Stromal cell of bone marrow (primary cell): ENCODE measurements around the gene RNU6-9.

Experiments used
- DNase-seq: peaks from one replicate; pipeline ENCODE4 v3.0.0-alpha.2; 2012; ENCODE audit warnings: low read depth

RNU6-9 gene

DNA sequence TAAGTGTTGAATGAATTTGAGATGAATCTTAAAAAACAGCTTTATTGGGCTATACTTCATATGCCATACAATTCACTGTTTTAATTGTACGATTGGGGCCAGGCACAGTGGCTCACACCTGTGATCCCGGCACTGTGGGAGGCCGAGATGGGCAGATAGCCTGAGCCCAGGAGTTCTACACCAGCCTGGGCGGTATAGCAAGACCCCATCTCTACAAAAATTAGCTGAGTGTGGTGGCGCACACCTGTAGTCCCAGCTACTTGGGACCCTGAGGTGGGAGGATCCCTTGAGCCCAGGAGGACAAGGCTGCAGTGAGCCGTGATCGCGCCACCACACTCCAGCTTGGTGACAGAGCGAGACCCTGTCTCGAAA is 42.9 kb downstream of the RNU6-9 start:
- DNase-seq: no peak

DNA sequence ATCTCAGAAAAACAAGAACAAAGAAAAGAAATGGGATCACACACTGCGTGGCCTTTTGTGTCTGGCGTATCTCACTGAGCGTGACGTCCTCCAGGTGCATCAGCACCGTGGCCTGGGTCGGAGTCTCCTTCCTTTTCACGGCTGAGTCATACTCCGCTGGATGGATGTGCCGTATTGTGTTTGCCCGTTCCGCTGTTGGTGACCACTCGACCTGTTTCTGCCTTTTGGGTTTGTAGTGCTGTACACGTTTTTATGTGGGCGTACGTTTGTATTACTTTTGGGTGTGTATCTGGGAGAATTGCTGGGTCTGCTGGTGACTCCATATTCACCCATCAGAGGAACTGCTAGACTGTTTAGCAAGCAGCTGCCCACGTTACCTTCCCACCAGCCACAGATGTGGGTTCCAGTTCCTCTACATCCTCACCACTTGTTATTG is 44.0 kb downstream of the RNU6-9 start:
- no peak for DNase-seq

DNA sequence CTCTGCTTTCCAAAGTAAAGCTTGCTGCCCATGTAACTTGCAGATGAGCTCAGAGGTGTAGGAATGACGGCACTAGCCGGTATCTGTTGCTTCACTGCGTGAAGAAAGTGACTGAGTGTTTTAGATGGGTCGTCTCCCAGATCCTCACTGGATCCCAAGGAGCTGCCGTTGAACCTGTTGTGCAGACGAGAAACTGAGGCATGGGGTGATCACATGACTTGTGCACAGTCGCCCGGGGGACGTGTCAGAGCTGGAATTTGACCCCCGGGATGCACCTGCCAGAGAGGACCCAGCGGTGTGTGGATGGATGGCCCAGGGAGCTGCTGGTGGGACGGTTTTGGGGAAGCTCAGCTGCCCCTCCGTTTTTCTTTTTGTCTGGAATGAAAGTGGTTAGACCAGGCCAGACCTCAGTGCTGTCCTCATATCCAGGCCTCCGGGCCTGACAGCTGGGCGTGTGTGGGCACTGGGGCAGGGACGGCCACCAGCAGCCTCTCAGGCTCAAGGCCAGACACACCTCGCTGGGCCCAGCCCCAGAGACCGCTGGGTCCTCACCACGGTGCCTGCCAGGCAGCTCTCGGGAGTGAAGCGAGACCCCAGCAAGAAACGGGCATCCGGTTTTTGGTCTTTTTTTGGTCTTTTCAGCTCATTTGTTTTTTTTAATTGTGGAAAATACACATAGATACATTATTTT is 45.1 kb downstream of the RNU6-9 start:
- DNase-seq: no peak

DNA sequence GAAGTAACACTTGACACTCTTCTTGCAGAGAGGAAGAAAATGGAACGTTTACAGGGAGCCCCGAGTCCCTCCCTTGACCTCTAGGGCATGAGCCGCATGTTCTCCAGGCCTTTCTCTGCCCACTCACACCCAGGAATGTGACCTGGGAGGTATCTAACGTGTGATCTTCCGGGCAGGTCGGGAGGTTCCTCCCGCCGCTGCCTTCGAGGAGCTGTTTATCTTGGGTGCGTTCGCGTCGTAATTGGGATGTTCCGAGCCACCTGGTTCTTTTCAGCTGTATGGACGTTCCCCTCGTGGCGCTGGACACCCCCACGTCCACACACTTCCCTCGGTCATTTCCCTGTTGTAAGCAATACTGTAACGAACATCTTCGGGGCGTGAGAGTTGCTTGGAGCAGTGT is 46.2 kb downstream of the RNU6-9 start:
- no peak for DNase-seq

DNA sequence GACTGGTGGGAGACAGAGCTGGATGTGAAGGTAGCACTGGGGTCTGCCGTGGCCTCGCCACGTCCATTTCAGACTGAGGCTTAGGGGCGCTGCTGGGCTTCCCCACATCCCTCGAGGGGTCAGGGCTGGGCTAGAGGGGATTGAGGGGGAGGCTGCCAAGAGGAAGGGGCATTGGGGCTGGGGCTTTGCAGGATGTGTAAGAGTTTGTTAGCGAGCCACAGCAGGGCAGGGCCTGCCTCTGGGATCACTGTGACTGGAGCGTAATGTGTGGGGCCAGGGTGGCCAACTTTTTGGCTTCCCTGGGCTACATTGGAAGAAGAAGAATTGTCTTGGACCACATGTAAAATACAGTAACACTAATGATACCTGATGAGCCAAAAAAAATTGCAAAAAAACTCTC is 46.6 kb downstream of the RNU6-9 start:
- DNase-seq: no peak

DNA sequence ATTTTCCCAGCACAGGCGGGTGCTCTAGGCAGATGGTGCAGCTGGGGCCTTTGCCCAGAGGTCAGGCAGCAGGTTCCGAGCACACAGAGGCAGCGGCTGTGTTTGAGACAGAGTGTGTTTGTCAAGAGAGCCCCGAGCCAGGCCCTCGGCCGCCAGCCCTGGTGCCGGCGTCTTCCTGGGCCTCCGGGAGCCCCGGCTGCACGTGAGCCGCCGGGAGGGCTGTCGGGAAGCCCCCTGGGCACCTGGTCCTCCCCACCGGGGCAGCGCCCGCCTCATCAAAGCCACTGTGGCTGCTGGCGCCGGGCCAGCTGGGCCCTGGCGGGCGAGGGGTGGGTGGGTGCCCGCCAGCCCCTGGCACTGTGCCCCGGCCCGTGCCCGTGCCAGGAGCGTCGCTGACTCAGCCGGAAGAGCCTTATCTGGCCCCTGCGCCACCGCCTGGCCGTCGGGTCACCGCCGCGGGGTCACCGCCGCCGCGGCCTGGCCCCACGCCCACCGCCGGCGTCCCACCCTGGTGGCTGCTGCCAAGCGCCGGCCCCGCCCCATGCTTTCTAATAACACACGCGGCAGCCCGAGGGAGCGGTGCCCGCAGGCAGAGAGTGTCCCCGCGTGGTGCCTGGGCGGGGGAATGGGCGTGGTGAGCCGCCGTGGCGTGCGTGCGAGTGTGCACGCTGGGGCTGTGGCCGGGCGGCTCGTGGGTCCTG is 47.5 kb downstream of the RNU6-9 start:
- DNase-seq: no peak

DNA sequence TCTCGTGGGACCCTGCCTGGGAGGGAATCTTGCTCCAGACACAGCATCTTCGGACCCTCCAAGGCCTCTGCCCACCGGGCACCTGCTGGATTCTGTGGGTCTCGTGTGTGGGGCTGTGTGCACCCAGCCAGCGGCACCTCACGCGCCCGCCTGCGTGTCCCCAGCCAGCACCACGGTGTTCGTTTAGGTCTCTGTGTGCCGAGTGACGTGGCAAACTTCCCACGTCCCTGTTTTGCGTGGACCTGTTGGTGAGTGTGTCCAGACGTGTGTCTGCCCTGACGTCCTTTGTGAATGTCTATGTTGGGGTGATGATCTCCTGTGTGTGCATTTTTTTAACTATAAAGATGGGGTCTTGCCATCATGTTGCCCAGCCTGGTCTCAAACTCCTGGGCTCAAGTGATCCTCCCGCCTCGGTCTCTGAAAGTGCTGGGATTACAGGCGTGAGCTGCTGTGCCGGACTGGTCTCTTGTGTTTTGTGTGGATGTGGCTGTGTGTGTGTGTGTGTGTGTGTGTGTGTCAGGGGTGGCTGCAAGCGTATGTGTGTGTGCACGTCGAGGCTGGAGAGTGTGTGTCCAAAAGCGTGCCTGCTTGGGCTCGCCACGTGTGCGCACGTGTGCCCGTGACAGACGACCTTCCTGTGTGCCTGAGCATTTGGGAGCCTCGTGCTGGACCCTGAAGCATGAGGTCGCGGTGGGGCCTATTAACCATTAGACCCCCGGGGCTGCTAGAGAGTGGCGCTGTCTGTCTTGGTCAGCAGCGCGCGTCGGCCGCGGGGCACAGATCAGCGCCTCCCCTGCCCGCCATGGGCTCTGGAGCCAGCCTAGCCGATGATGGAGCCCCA is 48.2 kb downstream of the RNU6-9 start:
- DNase-seq: no peak

DNA sequence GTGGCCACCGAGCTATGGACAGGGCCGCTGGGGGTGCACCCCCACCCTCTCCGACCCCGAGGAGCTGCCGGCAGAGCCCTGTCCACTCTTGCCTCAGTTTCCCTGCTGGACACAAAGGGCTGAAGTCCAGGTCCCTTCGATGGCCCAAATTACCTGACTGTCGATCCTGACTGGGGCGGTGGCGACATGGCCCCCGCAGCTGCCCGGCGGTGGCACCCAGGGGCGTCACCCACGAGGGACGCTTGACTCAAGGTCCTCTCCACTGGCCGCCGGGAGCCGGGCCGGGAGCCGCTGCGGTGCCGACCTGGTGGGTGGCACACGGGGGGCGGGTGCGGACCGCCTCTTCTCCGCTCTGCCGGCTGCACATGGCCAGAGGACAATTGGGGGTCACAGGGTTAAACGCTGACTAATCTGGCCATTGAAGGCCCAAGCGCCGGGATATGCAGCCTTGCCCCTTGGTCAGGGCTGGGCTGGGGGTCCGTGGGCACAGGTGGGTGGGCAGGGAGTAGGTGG is 48.9 kb downstream of the RNU6-9 start:
- DNase-seq: no peak
